ENCODE data around the gene MYOG.
A peak's percentile ranks its signal among the peaks of the same experiment; 100 is the strongest.

Gene MYOG

DNA sequence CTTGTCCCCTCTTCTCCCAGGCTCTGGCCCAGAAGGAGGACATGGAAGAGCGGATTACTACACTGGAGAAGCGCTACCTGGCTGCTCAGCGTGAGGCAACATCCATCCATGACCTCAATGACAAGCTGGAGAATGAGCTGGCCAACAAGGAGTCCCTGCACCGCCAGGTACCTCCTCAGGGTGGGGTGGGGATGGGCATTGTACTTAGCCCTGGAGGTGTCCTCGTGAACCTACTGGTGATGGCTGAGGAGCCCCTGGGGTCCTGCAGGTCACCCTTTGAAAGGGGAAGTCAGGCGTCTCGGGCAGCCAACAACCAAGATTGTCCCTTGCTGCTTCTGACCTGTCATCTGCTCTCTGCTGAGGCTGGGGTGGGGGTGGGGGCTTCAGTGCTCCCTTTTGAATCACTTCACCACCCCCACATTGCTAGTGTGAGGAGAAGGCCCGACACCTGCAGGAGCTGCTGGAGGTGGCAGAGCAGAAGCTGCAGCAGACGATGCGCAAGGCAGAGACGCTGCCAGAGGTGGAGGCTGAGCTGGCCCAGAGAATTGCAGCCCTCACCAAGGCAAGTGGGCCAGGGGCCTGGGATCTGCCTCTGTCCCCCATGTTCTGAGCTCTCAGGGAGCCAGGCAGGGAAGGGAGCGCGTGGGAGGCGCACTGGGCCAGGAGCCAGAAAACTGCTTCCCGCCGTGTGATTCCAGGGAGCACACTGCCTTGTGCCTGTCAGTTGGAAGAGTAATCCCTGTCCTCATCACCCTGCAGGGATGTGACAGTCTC, 39.8 kb downstream of the MYOG start:
- no peak for DNase-seq

- DNase-seq: no peak
Observed at GRCh38 chr1:203045336-203045735, 40.5 kb downstream of the MYOG start.

DNA sequence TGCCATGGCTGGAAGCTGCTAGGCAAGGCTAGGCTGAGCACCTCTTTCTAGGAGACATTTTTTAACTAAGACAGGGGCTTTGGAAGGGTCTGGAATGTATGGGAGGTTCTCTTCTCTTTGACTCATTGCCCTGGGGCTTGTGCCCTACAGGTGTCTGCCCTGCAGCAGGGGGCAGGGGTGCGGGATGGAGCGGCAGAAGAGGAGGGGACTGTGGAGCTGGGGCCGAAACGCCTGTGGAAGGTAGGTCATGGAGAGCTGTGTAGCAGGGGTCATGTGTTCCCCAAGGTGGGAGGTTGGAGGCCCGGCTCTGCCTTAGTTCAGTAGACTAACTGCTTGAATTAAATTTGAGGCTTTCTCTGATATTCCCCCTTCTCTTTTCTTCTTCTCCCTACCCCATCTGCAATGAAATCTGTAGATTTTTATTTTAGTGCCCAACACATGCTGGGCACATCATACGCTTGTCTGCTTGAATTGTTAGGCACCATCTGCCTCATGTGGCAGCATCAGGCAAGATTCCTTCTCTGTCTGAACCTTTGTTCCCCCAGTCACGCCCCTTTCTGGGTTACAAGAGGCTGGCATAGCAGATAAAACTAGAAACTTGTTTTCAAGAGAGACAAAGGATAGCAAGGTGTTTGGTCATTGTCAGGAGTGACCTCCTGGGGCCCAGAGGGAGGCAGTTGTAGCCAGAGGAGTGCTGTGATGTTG, 41.1 kb downstream of the MYOG start:
- DNase-seq: no peak

GRCh38 chr1:203043830-203044545, 41.8 kb downstream of the MYOG start:
- no peak for DNase-seq

DNA sequence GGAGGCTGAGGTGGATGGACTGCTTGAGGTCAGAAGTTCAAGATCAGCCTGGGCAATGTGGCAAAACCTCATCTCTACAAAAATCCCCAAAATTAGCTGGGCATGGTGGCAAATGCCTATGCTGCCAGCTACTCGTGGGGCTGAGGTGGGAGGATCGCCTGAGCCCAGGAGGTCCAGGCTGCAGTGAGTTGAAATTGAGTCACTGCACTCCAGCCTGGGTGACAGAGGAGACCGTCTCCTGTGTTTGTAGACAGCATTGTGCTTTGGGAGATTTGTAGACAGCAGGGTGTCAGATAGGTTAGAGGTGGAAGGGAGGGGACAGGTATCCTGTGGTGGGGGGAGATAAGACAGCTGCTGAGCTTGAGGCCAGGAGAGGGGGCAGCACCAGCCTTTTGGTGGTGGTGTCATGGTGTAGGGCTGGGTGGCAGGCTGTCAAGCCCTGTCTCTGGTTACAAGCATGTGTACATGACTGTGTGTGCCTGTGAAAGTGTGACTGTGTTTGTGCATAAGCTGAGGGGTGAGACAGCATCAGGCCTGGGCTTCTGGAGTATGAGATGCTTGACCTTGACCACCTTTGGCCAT, 44.4 kb downstream of the MYOG start:
- no peak for DNase-seq

DNA sequence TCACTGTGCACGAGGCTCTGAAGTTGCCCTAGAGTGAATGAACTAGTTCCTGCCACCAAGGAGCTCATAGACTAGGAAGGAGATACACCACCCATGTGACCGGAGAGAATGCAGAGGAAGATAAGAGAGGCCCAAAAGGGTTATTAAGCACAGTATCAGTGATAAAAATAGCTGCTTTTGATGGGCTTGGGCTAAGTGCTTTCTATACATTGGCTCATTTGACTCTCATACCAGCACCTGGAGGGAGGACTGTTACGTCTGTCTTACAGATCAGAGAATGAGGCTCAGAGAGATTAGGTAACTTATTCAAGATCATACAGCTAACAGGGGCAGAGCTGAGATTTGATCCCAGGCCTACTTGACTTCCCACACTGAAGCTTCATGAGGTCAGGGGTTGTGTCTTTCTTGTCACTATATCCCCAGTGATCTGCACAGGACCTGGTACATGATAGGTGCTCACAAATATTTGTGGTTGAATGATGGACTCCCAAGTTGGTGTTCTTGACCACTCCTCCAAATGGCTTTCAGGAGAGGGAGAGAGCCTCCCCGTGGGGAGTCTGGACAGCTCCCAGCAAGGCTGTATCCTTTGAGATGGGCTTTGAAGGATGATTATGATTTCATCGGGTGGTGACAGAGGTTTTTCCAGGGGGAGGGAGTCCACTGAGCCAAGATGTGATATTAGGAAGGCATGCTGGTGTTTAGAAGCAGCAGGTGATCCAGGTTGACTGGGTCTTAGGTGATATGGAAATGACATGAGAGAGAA, 45.1 kb downstream of the MYOG start:
- DNase-seq: no peak

DNA sequence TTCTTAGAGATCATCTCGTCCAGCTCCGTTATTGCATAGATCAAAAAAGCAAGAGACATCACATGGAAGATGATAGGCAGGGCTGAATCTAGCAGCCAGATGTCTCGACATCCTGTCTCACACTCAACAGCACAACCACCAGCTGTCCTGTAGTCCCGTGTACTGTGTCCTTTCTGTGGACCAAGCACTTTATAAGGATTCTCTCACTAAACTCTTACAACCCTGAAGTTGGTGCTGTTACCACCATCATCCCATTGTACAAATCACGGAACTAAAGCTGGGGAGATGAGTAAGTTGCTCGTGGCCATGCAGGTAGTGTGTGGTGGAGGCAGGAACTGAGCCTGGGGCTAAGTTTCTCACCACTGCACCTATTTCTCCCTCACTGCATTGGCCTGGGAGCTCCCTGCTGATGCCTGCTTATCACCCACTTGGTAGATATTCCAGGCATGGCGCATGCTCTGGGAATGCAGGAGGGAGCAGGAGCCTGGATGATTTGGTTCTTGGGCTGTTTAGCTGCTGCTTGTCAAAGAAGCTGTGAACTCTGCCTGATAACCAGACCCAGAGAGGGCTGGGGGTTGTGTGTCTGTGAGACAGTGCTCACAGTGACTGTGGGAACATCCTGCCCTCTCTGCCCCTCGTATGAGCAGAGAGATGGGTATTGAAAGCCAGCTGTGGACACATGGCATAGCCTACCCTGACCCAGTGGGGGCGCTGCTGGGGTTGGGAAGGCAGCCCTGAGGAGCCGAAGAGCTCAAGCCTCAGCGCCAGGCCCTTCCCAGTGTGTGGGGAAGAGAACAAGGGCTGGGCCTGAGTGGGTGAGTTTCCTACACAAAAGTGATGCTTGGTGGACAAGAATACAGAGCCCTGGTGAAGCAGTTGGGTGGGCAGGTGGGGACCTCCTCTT, 46.0 kb downstream of the MYOG start:
- DNase-seq: no peak

GRCh38 chr1:203038891-203039608, 46.8 kb downstream of the MYOG start:
- DNase-seq: peak; percentile 11 to 61 (median 44)

DNA sequence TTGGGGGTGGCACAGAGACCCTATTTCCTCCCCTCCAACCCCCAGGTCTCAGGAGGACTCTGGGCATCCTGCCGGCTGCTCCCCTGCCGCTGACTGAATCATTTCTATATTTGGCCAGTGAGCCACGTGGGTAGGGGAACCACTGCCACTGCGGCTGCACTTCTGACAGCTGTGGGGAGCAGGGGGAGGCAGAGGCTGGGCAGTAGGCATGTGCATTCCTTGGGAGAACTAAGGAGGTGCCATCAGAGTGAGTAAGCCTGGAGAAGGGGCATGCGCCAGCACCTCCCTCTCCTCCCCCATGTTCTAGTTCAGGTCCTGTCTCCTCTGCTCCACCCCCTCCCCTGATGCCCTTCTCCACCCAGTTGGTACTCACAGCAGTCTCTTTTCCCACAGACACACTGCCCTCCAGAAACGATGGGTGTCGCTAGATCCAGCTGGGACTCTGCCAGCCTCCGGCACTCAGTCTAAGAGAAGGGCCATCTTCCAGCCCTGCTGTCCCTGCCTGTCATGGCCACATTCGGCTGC, 47.5 kb downstream of the MYOG start:
- DNase-seq: no peak

GRCh38 chr1:203037509-203038190, 48.2 kb downstream of the MYOG start:
- no peak for DNase-seq

GRCh38 chr1:203036537-203036936, 49.3 kb downstream of the MYOG start:
- DNase-seq: no peak

GRCh38 chr1:203036135-203036534, 49.7 kb downstream of the MYOG start:
- no peak for DNase-seq

- DNase-seq: no peak
Observed at GRCh38 chr1:203035111-203036000, 50.5 kb downstream of the MYOG start.

DNA sequence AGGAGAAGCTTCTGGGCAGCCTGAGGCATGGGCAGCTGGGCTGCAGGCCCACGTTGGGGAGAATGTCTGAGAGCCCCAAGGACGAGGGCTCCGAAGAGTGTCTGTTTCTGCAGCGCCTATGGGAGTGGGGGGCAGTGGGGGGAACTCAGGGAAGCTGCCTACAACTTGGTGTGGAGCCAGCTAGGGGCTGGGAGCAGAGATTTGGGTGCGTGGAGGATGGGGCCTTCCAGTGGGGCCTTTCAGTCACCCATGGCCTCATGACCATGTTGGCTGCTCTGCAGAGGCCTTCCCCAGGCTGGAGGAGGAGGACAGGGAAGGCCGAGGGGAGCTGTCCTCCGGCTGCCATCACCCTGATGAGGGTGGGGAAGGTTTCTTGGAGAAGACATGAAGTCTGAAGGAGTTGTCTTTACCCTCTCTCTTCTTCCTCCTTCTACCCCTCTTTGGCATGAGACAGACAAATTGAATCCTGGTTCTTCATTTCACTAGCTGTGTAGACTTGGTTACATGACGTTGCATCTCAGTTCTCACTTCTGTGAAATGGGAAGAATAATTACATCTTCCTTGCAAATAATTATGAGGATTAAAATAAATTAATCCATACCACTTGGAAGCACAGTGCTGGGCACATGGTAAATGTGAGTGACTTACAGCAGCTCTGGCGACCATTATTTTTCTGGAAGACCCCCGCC, 51.2 kb downstream of the MYOG start:
- DNase-seq: no peak

DNA sequence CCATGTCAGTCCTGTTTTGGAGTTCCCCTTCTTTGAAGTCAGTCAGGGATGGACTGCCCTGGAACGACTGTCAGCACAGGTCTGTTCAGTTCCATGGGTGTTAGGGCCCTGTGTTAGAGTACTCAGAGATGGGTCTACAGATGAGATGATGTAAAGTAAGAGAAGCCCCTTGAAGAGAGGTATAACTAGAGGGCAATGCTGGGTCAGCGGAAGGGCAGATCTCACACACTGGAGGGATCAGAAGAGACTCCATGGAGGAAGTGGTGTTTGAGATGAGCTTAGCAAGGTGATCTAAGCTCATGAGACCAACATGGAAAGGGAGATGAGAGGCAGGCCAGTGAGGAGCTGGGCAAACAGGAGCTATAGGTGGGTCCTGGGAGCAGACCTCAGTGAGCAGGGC, 51.9 kb downstream of the MYOG start:
- DNase-seq: no peak

DNA sequence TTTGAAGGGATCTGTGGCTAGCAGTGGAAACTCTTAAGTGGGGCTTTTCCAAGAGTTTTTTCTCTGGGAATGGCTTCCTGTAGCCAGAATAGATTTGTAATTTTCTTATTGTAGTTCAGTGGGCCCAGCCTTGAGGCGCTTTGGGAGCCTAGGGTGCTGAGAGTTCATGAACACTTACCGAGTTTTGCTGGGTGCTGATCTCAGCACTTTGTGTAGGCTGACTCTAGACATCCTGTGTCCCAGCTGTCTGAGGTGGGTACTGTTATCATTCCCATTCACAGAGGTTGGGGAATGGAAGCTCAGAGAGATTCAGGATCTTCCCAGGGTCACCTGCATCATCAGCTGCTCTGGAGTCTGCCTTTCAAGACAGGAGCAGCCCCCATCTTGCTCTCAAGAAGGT, 52.5 kb downstream of the MYOG start:
- no peak for DNase-seq
